Breast epithelium (tissue), 3 donors: ENCODE data around the gene TAS2R5.

ENCODE experiments used
- POLR2AphosphoS5 ChIP-seq, 3 donors: sonication (generic); formaldehyde crosslinking; IDR thresholded peaks; one replicate each; pipeline ENCODE4 v1.6.1; 2017; ENCODE audit warnings: antibody characterized with exemption in 3 of 3
- TF ChIP-seq, protein P1 (sequence below), 3 donors: fragments of 450-650 bp; IDR thresholded peaks; one replicate each; pipeline ENCODE4 v1.5.1; 2016 to 2017; ENCODE audit warnings: antibody characterized with exemption in 3 of 3, mild to moderate bottlenecking in 3 of 3, moderate library complexity in 3 of 3

DNA sequence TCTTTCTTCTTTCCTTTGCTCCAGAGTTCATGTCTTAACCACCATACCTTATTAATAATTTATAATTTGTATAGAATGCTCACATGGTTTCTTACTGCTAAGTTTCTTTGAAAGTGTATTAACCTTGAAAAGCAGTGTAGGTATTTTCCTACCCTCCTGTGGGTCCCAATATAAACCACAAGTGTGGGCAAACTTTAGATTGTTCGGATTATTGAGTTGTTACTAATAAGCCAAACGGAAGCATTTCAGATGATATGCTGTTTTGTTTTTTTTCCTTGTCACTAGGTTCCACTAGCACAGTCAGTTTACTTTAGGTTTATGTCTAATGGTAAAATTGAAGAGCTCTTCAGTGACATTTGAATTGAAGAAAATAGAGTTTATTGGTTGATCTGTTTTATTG is 41.6 kb upstream of the TAS2R5 start:
- TF ChIP-seq, protein P1, sequence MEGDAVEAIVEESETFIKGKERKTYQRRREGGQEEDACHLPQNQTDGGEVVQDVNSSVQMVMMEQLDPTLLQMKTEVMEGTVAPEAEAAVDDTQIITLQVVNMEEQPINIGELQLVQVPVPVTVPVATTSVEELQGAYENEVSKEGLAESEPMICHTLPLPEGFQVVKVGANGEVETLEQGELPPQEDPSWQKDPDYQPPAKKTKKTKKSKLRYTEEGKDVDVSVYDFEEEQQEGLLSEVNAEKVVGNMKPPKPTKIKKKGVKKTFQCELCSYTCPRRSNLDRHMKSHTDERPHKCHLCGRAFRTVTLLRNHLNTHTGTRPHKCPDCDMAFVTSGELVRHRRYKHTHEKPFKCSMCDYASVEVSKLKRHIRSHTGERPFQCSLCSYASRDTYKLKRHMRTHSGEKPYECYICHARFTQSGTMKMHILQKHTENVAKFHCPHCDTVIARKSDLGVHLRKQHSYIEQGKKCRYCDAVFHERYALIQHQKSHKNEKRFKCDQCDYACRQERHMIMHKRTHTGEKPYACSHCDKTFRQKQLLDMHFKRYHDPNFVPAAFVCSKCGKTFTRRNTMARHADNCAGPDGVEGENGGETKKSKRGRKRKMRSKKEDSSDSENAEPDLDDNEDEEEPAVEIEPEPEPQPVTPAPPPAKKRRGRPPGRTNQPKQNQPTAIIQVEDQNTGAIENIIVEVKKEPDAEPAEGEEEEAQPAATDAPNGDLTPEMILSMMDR (IDR thresholded peaks at IDR 0.05): no peak
- no peak for TF ChIP-seq POLR2AphosphoS5 (IDR thresholded peaks at IDR 0.05)
